ENCODE measurements around the gene RAD51B.
"Not testable (repeated sequence)": the region's sequence is repeated elsewhere in the genome, so short reads cannot be mapped to it uniquely, and the experiment has no call there.

The RAD51B gene

GRCh38 chr14:68186500-68187276, 367.1 kb downstream of the RAD51B start:
- DNase-seq, result not testable (repeated sequence)

- no peak for DNase-seq
These were observed 368.6 kb downstream of the RAD51B start for GRCh38 chr14:68188174-68188573.

- DNase-seq, result no peak
These were observed 370.5 kb downstream of the RAD51B start for GRCh38 chr14:68190032-68190431.

- DNase-seq, result no peak
These were observed 372.2 kb downstream of the RAD51B start for GRCh38 chr14:68191567-68192321.

- DNase-seq, result no peak
These were observed 373.4 kb downstream of the RAD51B start for GRCh38 chr14:68192935-68193334.

GRCh38 chr14:68193970-68194681, 374.5 kb downstream of the RAD51B start:
- no peak for DNase-seq

GRCh38 chr14:68195126-68195525, 375.5 kb downstream of the RAD51B start:
- DNase-seq, result peak; percentile 50

GRCh38 chr14:68198713-68199495, 379.3 kb downstream of the RAD51B start:
- no peak for DNase-seq

GRCh38 chr14:68199554-68200151, 380.1 kb downstream of the RAD51B start:
- DNase-seq, result no peak

- DNase-seq, result no peak
These were observed 384.3 kb downstream of the RAD51B start for GRCh38 chr14:68203871-68204270.

- DNase-seq, result no peak
These were observed 388.6 kb downstream of the RAD51B start for GRCh38 chr14:68208218-68208617.

GRCh38 chr14:68208626-68209317, 389.2 kb downstream of the RAD51B start:
- no peak for DNase-seq

GRCh38 chr14:68210729-68211299, 391.2 kb downstream of the RAD51B start:
- DNase-seq, result no peak

- no peak for DNase-seq
These were observed 391.8 kb downstream of the RAD51B start for GRCh38 chr14:68211421-68211820.

- no peak for DNase-seq
These were observed 392.3 kb downstream of the RAD51B start for GRCh38 chr14:68211886-68212285.

GRCh38 chr14:68212361-68212760, 392.8 kb downstream of the RAD51B start:
- no peak for DNase-seq

- DNase-seq, result no peak
These were observed 394.9 kb downstream of the RAD51B start for GRCh38 chr14:68214431-68214830.

- no peak for DNase-seq
These were observed 396.1 kb downstream of the RAD51B start for GRCh38 chr14:68215629-68216028.

GRCh38 chr14:68216079-68216478, 396.5 kb downstream of the RAD51B start:
- DNase-seq, result no peak

GRCh38 chr14:68216957-68217356, 397.4 kb downstream of the RAD51B start:
- no peak for DNase-seq

- DNase-seq, result no peak
These were observed 398.3 kb downstream of the RAD51B start for GRCh38 chr14:68217791-68218340.
